GF-D8 (cell line): Measurements from ENCODE around the gene NPIPB9.
"Not testable (repeated sequence)": the region's sequence is repeated elsewhere in the genome, so short reads cannot be mapped to it uniquely, and the experiment has no call there.

ENCODE experiments used
- DNase-seq: peaks from one replicate; lab custom pipeline; 2025; lab: John Stamatoyannopoulos, UW

NPIPB9 gene

DNA sequence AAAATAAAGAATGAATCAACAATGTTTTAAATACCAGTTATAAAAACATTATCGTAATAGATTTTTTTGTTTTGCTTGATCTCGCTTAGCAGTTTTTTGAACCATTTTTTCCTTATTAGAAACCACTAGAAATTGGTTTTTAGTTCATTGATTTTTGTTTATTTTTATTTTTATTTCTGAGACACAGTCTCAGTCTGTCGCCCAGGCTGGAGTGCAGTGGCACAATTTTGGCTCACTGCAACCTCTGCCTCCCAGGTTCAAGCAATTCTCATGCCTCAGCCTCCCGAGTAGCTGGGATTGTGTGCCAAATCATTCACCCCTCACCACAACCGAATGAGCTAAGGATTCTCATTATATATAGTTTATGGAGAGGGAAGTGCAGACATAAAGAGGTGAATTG, at the start of gene NPIPB9:
TSS of gene NPIPB9 (plus strand) at position 301 of the 400 bp plus-strand sequence.
- DNase-seq = not testable (repeated sequence)

DNA sequence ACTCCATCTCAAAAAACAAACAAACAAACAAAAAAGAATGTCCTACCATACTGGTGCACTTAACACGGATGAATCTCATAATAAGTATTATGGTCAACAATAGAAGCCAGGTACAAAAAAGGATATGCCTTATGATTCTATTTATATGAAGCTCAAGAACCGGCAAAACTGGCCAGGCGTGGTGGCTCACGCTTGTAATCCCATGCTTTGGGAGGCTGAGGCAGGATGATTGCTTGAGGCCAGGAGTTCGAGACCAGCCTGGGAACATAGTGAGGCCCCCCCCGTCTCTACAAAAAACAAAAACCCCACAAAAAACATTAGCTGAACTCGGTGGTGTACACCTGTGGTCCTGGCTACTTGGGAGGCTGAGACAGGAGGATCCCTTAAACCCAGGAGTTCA, 47.3 kb upstream of the NPIPB9 start:
- not testable (repeated sequence) for DNase-seq

DNA sequence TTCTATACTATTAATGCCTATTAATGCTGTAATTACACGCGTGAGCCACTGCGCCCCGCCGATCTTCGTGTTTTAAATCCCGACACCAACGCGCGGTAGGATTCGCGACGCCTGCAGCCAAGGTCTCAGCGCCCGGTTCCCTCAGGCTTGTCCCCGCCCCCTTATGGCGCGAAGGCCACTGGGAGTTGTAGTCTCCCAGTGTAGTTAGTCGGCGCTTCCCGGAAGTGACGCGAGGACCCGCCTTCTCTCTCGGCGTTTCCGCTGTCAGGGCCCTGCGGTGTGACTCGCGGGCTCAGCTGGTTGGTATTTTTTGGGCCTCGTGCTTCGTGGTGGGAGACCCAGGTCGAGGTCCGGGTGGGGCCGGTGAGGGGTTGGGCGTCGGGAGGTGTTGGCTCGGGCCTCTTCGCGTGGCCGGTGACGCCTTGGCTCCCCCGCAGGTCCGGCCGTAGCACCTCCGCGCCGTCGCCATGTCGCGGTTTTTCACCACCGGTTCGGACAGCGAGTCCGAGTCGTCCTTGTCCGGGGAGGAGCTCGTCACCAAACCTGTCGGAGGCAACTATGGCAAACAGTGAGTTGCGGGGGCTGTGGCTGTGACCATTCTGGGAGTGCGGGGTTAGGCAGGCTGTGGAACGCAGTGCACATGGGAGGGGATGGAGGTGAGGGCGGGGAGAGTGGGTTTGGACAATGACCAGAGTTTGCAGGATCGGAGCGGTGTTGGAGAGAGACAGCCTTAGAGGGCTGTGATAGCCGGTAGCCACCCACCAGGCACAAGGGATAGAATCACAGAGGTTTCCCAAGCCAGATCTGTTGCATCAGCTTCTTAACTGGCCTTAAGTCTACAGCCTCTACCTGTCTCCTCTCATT, 40.1 kb upstream of the NPIPB9 start, which contains the start of gene EIF3C:
TSS of gene EIF3C (plus strand) at position 245 of the 864 bp plus-strand sequence. CDS start at position 468, 223 bp downstream.
- not testable (repeated sequence) for DNase-seq

DNA sequence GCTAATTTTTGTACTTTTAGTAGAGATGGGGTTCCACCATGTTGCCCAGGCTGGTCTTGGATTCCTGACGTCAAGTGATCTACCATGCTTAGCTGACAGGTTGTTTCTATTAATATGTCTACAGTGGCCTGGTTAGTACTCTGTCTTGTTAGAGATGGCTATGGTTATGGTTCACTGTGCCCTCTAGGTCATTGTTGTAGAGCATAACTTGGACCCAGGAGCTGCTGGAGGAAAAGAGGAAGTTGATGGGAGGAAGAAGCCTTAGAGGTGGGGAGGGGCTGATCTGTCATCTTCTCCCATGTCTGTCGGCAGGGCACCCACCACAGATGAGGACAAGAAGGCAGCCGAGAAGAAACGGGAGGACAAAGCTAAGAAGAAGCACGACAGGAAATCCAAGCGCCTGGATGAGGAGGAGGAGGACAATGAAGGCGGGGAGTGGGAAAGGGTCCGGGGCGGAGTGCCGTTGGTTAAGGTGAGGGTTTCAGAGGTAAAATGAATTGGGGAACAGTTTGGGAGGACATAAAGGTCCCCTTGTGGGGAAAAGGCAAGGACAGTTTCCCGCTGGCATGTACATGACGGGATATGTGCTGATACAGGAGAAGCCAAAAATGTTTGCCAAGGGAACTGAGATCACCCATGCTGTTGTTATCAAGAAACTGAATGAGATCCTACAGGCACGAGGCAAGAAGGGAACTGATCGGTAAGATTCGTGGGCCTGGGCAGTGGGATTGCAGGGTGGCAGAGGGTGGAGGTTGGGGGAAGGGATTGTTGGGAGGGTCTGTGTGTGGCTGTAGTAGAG, 28.5 kb upstream of the NPIPB9 start:
- DNase-seq = not testable (repeated sequence)

DNA sequence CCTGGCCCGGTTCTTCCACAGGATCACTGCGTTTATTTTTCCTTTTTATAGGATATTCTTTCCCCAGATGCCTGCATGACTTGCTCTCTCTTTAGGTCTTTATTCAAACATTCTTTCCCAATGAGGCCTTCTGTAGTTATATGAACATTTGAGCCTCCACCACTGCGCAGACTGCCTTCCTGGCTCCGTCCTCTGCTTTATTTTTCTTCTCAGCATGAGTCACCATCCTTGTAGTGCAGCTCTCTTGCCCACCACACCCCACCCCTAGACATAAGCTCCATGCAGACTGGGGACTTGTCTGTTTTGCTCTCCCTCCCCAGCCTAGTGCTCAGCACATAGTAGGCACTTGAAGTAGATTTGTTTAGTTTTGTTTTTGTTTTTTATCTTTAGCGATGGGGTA, 20.3 kb upstream of the NPIPB9 start:
- DNase-seq = not testable (repeated sequence)

DNA sequence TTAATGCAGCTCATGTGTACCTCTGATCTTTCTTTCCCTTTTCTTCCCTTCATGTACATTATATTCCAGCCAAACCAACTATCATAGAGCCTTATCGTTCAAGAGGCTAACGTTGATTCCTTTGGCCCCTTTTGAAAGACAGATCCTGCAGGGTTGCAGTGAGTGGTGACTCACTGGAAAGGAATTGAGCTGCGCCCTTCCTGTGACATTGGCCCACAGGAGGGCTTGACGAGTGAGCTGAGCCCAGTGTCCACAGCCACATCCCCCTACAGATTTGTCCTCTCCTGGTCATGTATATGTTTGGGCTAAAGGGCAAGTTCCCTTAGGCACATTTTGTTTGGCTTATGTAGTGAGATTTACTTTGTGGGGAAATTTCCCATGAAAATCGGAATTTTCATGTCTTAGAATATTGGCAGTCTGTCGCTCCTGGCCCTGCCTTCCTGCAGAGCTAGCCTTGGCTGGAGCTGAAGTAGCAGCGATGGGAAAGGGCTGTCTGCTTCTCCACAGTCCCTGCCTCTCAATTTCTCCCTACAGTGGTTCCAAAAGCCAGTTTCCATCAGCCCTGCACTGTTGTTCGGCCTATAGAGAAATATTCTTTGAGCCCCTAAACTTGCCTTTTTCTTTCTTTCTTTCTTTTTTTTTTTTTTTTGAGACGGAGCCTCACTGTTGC, 19.0 kb upstream of the NPIPB9 start:
- DNase-seq = not testable (repeated sequence)

DNA sequence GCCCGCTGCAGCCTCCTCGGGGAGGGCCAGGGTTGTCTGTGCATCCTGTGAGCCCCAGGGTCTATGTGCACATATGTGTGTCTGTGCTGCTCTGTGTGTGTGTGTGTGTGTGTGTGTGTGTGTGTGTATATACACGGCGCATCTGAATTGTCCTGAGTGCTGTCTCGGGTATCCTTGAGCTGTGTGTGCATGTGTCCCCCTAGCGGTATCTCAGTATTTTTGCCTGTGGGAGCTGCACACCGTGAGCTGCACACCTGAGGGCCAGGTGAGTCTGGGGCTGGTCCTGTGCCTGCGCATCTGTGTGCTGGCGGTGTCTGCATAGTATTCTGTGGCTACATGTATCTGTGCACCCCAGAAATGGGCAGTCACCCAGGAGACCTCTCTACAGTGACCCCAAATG, 11.8 kb upstream of the NPIPB9 start:
- DNase-seq = not testable (repeated sequence)

DNA sequence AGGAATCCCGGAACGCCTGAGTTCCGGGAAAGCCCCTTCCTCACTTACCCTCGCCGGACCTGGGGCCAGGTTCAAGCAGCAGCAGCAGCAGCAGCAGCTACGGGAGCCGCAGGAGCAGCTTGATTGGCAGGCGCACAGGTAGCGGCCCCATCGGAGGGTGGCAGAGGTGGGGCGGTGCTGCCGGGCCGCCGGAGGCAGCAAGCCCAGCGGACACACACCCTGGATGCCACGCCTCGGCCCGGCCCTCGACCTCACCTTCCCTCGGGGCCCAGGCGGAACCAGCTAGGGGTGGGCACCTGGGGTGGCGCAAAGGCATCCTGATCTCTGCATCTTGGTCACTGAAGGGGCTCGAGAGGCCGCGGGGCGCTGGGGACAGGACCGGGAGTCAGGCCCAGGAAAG, 11.0 kb upstream of the NPIPB9 start:
- not testable (repeated sequence) for DNase-seq

DNA sequence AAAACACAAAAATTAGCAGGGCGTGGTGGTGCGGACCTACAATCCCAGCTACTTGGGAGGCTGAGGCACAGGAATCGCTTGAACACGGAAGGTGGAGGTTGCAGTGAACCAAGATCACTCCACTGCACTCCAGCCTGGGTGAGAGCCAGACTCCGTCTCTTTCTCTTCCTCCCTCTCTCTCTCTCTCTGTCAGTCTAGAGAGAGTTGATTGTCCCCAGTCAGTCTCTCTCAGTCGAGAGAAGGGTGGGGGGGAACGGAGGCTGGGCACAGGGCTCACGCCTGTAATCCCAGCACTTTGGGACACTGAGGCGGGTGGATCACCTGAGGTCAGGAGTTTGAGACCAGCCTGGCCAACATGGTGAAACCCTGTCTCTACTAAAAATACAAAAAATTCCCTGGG, 10.3 kb upstream of the NPIPB9 start:
- not testable (repeated sequence) for DNase-seq

DNA sequence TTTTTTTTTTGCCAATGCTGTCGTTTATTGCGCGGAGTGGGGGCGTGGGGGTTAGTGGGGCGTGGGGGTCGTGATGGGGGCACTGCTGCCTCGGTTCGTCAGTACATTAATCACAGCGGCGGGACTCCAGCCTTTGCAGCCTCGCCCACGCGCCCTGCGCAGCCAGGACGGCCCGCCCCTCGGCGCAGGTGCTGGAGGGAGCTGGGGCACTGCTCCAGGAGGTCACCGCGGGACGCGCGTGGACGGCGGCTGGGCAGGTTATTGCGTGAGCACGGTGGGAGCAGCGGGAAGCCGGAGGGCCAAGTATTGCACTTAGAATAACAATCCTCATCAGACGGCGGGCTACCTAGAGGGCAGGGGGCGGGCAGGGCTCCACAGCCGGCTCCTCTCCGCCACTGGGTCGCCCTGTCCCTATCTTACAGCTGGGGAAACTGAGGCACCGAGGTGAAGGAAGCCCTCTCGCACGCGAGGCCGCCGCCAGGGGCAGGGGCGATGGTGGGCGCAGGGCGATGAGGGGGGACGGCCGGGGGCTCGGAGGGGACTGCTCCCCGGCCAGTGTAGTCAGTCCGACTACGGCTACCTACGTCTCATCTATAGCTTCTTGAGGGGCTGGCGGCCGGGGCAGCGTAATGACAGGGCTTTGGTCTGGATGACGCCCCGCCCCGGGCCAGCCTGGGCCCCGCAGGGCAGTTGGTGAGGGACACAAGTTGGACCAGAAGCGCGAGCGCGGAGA, 4.8 kb upstream of the NPIPB9 start:
- DNase-seq = not testable (repeated sequence)

DNA sequence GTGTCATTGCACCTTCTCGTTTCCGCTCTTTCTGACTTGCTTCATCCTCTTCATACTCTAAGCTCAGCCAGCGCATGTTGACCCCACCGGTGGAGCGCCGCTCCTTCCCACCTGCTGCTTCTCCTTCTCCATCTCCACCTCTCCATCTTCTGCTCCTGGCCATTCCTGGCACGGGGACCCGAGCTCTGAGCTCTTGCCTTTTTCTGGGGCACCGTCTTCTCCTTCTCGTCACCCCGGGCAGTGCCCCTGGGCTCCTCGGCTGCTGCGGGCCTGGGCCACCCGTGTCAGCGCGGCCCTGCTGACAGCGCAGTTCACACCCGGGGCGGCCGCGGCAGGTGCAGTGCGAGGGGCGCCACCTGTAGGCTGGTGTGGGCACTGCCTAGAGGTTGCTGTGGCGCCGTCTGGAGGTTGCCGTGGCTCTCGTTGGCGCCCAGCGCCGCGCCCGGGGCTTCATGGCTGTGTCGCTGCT, 1.6 kb upstream of the NPIPB9 start:
- not testable (repeated sequence) for DNase-seq

DNA sequence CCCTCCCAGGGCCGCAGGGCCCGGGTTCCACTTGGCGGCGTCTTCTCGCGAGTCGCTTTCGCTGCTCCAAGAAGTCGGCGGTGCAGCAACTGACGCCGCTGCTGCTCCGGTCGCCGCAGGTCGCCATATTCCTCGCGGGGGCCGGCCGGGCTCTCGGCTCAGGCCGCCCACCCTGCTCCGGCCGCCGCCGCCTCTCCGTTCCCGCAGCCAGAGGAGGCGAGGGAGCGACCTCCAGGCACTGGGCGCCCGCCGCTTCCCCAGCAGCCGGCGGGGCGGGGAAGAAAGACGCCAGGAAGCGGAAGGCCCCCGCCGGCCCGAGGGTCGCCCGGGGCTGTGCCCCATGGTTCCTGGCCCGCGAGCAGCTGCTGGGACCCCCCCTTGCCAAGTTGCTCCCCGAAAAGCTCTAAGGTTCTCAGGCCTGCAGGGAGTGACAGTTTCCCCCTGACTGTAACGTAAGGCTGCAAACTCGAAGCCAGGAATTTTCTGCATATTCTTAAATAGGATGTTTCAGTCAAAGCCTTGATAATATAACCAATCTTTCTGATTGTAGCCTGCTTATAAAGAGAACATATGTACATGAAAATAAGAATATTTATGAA, 1.0 kb upstream of the NPIPB9 start:
- not testable (repeated sequence) for DNase-seq

DNA sequence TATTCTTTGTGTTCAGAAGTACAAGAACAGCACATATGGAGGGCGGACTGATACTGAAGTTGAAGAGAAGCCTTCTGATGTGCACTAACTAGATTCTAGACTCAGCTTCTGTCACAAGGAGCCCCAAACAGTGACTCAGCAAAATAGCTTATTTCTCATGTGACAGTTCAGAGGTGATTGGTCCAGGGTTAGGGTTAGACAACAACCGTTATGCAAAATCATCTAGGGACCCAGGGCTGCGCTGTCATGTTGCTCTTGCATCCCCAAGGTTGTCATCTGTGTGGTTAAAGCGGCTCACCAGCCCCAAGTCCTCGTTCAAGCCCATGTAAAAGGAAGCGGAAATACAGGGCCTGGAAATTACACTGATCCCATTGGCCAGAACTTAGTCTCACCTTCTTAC, 30.1 kb downstream of the NPIPB9 start:
- DNase-seq = not testable (repeated sequence)

DNA sequence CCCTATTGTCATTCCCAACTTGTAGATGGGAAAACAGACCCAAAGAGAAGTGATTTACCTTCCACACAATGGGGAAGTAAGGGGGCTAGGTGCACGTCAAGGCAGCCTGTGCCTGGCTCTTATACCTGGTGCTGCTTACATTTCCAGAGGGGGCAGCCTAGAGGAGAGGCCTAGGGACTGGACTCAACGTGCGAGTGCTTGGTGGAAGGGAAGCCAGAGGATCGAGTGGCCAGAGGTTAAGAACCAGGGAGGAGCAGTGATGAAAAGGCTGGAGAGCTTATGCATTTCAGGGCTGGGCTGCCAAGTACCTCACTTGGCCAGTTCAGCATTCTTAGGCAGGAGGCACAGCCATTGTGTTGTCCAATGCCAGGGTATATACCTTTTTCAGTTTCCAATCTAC, 30.8 kb downstream of the NPIPB9 start:
- not testable (repeated sequence) for DNase-seq

DNA sequence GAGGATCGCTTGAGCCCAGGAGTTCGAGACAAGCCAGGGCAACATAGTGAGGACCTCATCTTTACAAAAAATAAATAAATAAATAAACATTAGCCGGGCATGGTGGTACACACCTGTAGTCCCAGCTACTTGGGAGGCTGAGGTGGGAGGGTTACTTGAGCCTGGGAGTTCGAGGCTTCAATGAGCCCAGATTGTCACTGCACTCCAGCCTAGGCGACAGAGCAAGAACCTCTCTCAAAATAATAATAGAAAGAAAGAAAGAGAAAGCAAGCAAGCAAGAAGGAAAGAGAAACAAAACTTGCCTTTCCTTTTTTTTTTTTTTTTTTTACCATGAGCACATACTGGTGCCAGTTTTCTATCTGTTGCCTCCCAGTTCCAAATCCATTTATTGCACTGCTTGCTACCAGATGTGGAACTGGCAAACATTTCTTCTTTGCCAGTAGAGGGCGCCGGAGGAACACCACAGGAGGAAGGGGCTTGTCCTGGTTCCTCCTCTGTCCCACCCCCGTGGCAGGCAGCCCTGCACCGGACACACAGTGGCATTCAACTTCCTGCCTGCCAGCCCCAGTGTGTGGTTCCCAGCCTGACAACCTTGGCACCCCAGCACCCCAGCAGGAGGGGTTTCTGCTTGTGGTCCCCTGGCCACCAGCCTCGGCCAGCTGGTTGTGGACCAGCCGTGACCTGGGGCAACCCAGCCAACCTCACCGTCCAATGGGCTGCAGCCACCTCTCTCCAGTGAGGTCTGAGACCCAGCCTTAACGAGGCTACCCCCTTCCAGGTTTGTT, 50.8 kb downstream of the NPIPB9 start:
- peak; percentile 4 for DNase-seq

DNA sequence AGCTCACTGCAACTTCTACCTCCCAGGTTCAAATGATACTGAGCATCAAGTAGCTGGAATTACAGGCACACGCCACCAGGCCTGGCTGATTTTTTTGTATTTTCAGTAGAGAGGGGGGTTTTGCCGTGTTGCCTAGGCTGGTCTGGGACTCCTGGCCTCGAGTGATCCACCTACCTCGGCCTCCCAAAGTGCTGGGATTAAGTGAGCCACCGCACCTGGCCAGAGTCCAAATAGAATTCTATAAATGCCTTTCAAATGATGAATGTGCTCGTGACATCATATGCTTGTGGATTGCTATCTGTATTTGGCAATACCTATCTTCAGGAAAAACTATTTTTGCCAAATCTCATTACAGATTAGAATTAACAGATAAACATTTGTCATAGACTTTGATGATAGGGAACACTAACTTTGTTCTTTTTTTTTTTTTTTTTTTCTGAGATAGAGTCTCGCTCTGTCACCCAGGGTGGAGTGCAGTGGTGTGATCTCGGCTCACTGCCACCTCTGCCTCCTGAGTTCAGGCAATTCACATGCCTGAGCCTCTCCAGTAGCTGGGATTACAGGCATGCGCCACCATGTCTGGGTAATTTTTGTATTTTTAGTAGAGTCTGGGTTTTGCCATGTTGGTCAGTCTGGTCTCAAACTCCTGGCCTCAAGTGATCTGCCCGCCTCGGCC, 56.0 kb downstream of the NPIPB9 start:
- not testable (repeated sequence) for DNase-seq

DNA sequence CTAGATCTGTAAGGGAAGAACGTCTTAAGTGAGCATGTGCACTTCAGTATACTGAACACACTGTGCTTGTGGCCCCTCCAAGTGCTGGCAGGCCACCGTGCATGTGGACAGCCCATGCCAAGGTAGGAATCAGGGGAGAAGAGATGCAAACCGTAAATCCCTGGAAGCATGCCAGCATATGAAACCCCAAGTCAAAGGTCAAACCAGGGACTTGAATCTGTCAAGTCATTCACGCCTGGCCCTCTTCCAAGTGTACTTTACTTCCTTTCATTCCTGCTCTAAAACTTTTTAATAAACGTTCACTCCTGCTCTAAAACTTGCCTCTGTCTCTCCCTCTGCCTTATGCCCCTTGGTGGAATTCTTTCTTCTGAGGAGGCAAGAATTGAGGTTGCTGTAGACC, 68.4 kb downstream of the NPIPB9 start:
- peak; percentile 1 for DNase-seq

DNA sequence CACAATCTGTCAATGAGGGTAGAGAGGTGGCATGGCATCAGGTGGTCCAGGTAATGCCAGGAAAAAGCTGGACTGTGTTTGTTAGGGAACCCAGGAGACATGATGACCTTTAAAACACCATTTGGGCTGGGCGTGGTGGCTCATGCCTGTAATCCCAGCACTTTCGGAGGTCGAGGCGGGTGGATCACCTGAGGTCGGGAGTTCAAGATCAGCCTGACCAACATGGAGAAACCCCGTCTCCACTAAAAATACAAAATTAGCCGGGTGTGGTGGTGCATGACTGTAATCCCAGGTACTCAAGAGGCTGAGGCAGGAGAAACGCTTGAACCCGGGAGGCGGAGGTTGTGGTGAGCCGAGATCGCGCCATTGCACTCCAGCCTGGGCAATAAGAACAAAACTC, 69.0 kb downstream of the NPIPB9 start:
- DNase-seq = not testable (repeated sequence)

DNA sequence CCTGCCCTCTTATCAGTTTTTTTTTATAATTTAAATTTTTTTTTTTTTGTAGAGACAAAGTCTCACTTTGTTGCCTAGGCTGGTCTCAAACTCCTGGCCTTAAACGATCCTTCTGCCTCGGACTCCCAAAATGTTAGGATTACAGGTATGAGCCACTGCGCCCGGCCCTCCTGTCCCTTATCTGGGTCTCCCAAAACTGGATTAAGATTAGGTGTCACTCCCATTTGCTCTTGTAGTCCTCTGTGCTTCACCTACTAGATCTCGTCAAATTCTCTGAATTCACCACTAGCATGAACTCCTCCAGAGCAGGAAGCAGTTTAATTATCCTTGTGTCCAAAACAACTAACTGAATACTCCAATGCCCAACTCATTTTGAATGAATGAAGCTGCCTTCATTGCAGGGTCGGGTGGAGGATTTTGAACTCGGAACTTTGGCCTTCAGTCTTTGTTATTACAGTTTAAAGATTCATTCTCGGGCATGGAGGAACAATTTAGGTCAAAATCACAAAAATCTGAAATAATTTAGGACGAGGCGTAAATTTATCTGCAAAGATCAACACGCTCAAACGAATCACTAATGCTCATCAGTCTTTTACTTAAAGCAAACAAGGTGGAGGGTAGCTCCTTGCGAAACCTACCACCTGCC, 70.4 kb downstream of the NPIPB9 start:
- DNase-seq = no peak
